Activated CD8-positive, alpha-beta T cell treated with anti-CD3 and anti-CD28 coated beads for 36 hours (primary cell): Measurements from ENCODE around the gene PFN4. TPM values are rescaled to one million over a fixed set of nuclear protein-coding genes. Genes with fewer than 3 reads are reported as not detected.
"Not testable (repeated sequence)": the region's sequence is repeated elsewhere in the genome, so short reads cannot be mapped to it uniquely, and the experiment has no call there.

Experiments
- ATAC-seq: fragments of 200-7000 bp; cut with Tn5 transposase; one replicate; pipeline ENCODE4 v1.10.0; 2021; ENCODE audit warnings: mild to moderate bottlenecking, moderate library complexity
- CTCF ChIA-PET: fragments of 350-600 bp; sonication (Branson Sonifier 250); formaldehyde crosslinking; loops from one replicate; lab custom pipeline; 2021; ENCODE audit warnings: antibody characterized with exemption; lab: Charles Lee
- POLR2A ChIA-PET: fragments of 350-600 bp; sonication (Branson Sonifier 250); formaldehyde crosslinking; loops from one replicate; lab custom pipeline; 2021; ENCODE audit warnings: antibody characterized with exemption; lab: Charles Lee
- DNase-seq: peaks from one replicate; pipeline ENCODE4 v3.0.0-alpha.2; 2020
- H3K27ac Mint-ChIP-seq: one replicate; pipeline ENCODE4 v1.8.0; 2021; ENCODE audit warnings: mild to moderate bottlenecking, mixed read lengths
- H3K27me3 Mint-ChIP-seq: one replicate; pipeline ENCODE4 v1.8.0; 2021; ENCODE audit warnings: mixed read lengths
- H3K36me3 Mint-ChIP-seq: one replicate; pipeline ENCODE4 v1.8.0; 2021; ENCODE audit warnings: low read depth, mixed read lengths
- H3K4me1 Mint-ChIP-seq: one replicate; pipeline ENCODE4 v1.8.0; 2021; ENCODE audit warnings: low read depth, mixed read lengths
- H3K4me3 Mint-ChIP-seq: one replicate; pipeline ENCODE4 v1.8.0; 2021; ENCODE audit warnings: mild to moderate bottlenecking, moderate library complexity, mixed read lengths
- H3K9me3 Mint-ChIP-seq: one replicate; pipeline ENCODE4 v1.8.0; 2021; ENCODE audit warnings: mixed read lengths
- CTCF ChIP-seq: fragments of 200-600 bp; IDR thresholded peaks from one replicate; pipeline ENCODE4 v1.8.0; 2022; ENCODE audit warnings: antibody characterized with exemption, mild to moderate bottlenecking
- intact Hi-C: fragments of 100-400 bp; cut with micrococcal nuclease; formaldehyde crosslinking; loops from one replicate; pipeline ENCODE4 v1.10.0; 2022
- total RNA-seq, 2 experiments: library from RNA; stranded (reverse); gene quantifications; one replicate each; pipeline ENCODE4 v1.2.3, GENCODE V29; 2021

Gene PFN4
- total RNA-seq, 2 experiments from 2014 or later = not detected

DNA sequence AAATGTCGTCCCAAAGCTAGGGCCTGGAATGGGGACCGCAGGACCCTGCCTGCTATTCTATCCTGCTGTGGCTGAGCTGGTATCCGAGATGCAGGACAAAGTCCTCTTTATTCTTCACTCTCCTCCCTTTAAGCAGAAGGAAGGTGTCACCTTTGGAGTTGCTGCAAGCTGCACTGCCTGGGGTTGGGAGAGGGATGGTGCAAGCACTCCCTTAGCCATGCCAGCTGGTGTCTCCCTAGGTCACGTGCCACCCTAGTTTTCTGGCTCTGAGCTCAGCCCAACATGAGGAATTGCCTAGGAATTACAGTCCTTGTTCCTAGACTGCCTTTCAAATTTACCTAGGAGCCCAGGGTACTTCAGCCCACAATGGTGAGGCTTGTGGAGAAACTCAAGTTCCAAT, 30.3 kb upstream of the PFN4 start:
- CTCF ChIA-PET = interaction anchor here (1.3 kb wide), 1 partner anchor 9 kb away, joined by 6 read pairs; no protein-coding TSS in a partner anchor
- Mint-ChIP-seq H3K4me1 (no peaks in the 10 kb centered on the region), H3K9me3 (peaks cover 6% of the 10 kb centered on the region), H3K4me3 (no peak overlapping the region), H3K27ac (no peak overlapping the region), H3K36me3 (peaks cover 3% of the 10 kb centered on the region), H3K27me3 (no peaks in the 10 kb centered on the region)
- no peak for ATAC-seq
- no peak for TF ChIP-seq CTCF
- intact Hi-C loops = no loop called here
- POLR2A ChIA-PET = no interaction called here
- no peak for DNase-seq

GRCh38 chr2:24152413-24153197, 29.5 kb upstream of the PFN4 start:
- H3K9me3 Mint-ChIP-seq = peaks cover 12% of the 10 kb centered on the region
- CTCF ChIA-PET = interaction anchor here (1.3 kb wide), 1 partner anchor 10 kb away, joined by 6 read pairs; no protein-coding TSS in a partner anchor

GRCh38 chr2:24147364-24147763, 24.2 kb upstream of the PFN4 start:
- ATAC-seq = no peak
- ChIA-PET POLR2A (no interaction called here), CTCF (interaction anchor here (0.6 kb wide), 1 partner anchor 17 kb away, joined by 3 read pairs; no protein-coding TSS in a partner anchor)

More at GRCh38 chr2:24152413-24153197, 29.5 kb upstream of the PFN4 start:
- intact Hi-C loops = no loop called here
- Mint-ChIP-seq H3K4me3 (no peak overlapping the region), H3K36me3 (peaks cover 8% of the 10 kb centered on the region), H3K4me1 (no peaks in the 10 kb centered on the region), H3K27ac (no peak overlapping the region), H3K27me3 (no peaks in the 10 kb centered on the region)
- POLR2A ChIA-PET = no interaction called here
- ATAC-seq = no peak
- no peak for TF ChIP-seq CTCF
- DNase-seq = no peak

GRCh38 chr2:24140305-24140704, 17.2 kb upstream of the PFN4 start:
- ATAC-seq, POLR2A ChIA-PET: not testable (repeated sequence)

More at GRCh38 chr2:24147364-24147763, 24.2 kb upstream of the PFN4 start:
- Mint-ChIP-seq H3K27ac (no peak overlapping the region), H3K36me3 (peaks cover 11% of the 10 kb centered on the region), H3K27me3 (no peaks in the 10 kb centered on the region), H3K9me3 (peaks cover 19% of the 10 kb centered on the region), H3K4me3 (no peak overlapping the region), H3K4me1 (no peaks in the 10 kb centered on the region)
- intact Hi-C loops = no loop called here
- TF ChIP-seq CTCF = no peak
- DNase-seq = no peak

DNA sequence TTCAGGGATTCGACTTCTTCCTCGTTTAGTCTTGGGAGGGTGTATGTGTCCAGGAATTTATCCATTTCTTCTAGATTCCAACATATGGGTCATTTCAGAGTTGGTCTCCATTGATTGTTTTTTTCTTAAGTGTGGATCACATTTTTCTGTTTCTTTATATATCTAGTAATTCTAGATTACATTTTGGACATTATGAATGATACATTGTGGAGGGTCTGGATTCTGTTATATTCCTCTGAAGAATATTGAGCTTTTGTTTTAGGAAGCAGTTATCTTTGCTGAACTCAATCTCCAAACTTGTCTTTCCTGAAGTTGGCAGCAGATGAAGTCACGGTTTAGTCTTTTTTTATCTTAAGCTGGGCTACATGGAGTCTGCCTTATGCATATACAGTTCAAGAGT, 9.4 kb upstream of the PFN4 start:
- no peaks in the 10 kb centered on the region for H3K4me1 Mint-ChIP-seq
- ATAC-seq (no peak), DNase-seq (no peak)
- intact Hi-C loops = no loop called here
- peaks cover 5% of the 10 kb centered on the region for H3K9me3 Mint-ChIP-seq
- H3K36me3 Mint-ChIP-seq = peaks cover 3% of the 10 kb centered on the region
- H3K4me3 Mint-ChIP-seq = no peak overlapping the region
- no peaks in the 10 kb centered on the region for H3K27me3 Mint-ChIP-seq
- ChIA-PET POLR2A (no interaction called here), CTCF (no interaction called here)
- TF ChIP-seq CTCF = no peak
- H3K27ac Mint-ChIP-seq = no peak overlapping the region

More at GRCh38 chr2:24140305-24140704, 17.2 kb upstream of the PFN4 start:
- H3K27ac Mint-ChIP-seq, H3K4me1 Mint-ChIP-seq, H3K4me3 Mint-ChIP-seq, CTCF ChIA-PET, intact Hi-C loops, H3K9me3 Mint-ChIP-seq, H3K36me3 Mint-ChIP-seq, H3K27me3 Mint-ChIP-seq, DNase-seq: not testable (repeated sequence)
